ENCODE data around the gene PPM1M.

GRCh38 chr3:52238193-52238760 lies 7.3 kb upstream of the PPM1M start:
- peak in 1 of 7 experiments; percentile 56 for TF ChIP-seq CTCF (IDR thresholded peaks at IDR 0.05)
- TF ChIP-seq POLR2A (IDR thresholded peaks at IDR 0.05): no peak

All from body of pancreas (tissue), 4 donors.